Stimulated activated naive CD8-positive, alpha-beta T cell treated with anti-CD3 and anti-CD28 coated beads, Interleukin-15, amount 100 ng/mL, for 72 hours (primary cell): ENCODE data around the gene LGALS7.
"Not testable (repeated sequence)": the region's sequence is repeated elsewhere in the genome, so short reads cannot be mapped to it uniquely, and the experiment has no call there.

Source experiments
- ATAC-seq: fragments of 150-1000 bp; cut with Tn5 transposase; 2 replicates; pipeline ENCODE4 v1.10.0; 2021; ENCODE audit warnings: mild to moderate bottlenecking, moderate library complexity
- DNase-seq, 2 donors: peaks; one replicate each; pipeline ENCODE4 v3.0.0; 2021 to 2022
- H3K27ac Mint-ChIP-seq, 2 donors: one replicate each; pipeline ENCODE4 v1.8.0; 2022; ENCODE audit warnings: mild to moderate bottlenecking in 2 of 2, mixed read lengths in 2 of 2, moderate library complexity in 2 of 2
- H3K27me3 Mint-ChIP-seq: one replicate; pipeline ENCODE4 v1.8.0; 2022; ENCODE audit warnings: mixed read lengths
- H3K4me1 Mint-ChIP-seq: one replicate; pipeline ENCODE4 v1.8.0; 2022; ENCODE audit warnings: mild to moderate bottlenecking, mixed read lengths
- H3K4me3 Mint-ChIP-seq, 2 donors: one replicate each; pipeline ENCODE4 v1.8.0; 2022; ENCODE audit warnings: mild to moderate bottlenecking in 2 of 2, mixed read lengths in 2 of 2, moderate library complexity in 1 of 2
- H3K9me3 Mint-ChIP-seq, 2 donors: one replicate each; pipeline ENCODE4 v1.8.0; 2022; ENCODE audit warnings: mixed read lengths in 2 of 2

LGALS7 gene

GRCh38 chr19:38773469-38774177 is at the start of gene LGALS7:
TSS of gene LGALS7 (minus strand) at chr19:38773517. CDS start at chr19:38773492, 25 bp downstream.
- peaks cover 2% of the 10 kb centered on the region for H3K27me3 Mint-ChIP-seq
- H3K4me1 Mint-ChIP-seq: peaks cover 14% of the 10 kb centered on the region
- H3K4me3 Mint-ChIP-seq: no peak within 1 kb of the TSS
- no peak for ATAC-seq
- H3K27ac Mint-ChIP-seq: no peak within 1 kb of the TSS
- no peak for DNase-seq
- H3K9me3 Mint-ChIP-seq: no peaks in the 10 kb centered on the region

- H3K9me3 Mint-ChIP-seq, ATAC-seq, DNase-seq, H3K27ac Mint-ChIP-seq, H3K27me3 Mint-ChIP-seq, H3K4me3 Mint-ChIP-seq: not testable (repeated sequence)
- H3K4me1 Mint-ChIP-seq: peaks cover 31% of the 10 kb centered on the region
Measured at GRCh38 chr19:38821230-38821825, 48.0 kb upstream of the LGALS7 start.

GRCh38 chr19:38819231-38819920 is 46.1 kb upstream of the LGALS7 start:
- no peaks in the 10 kb centered on the region for H3K27me3 Mint-ChIP-seq
- no peak overlapping the region for H3K4me3 Mint-ChIP-seq
- peaks cover 25% of the 10 kb centered on the region for H3K4me1 Mint-ChIP-seq
- DNase-seq (no peak), ATAC-seq (no peak)
- peaks cover 0 to 6% of the 10 kb centered on the region in 2 donors for H3K9me3 Mint-ChIP-seq
- peak overlapping the region in 1 of 2 donors; percentile 28 for H3K27ac Mint-ChIP-seq

- ATAC-seq (no peak), DNase-seq (no peak)
- H3K27me3 Mint-ChIP-seq: no peaks in the 10 kb centered on the region
- peaks cover 18% of the 10 kb centered on the region for H3K4me1 Mint-ChIP-seq
- H3K4me3 Mint-ChIP-seq: no peak overlapping the region
- no peaks in the 10 kb centered on the region for H3K9me3 Mint-ChIP-seq
- no peak overlapping the region for H3K27ac Mint-ChIP-seq
Measured at GRCh38 chr19:38817081-38817480, 43.8 kb upstream of the LGALS7 start.

GRCh38 chr19:38816131-38816750 is 42.9 kb upstream of the LGALS7 start:
- DNase-seq: no peak
- Mint-ChIP-seq H3K4me3 (no peak overlapping the region), H3K27ac (no peak overlapping the region), H3K27me3 (no peaks in the 10 kb centered on the region), H3K9me3 (no peaks in the 10 kb centered on the region), H3K4me1 (peaks cover 18% of the 10 kb centered on the region)
- no peak for ATAC-seq

- H3K27me3 Mint-ChIP-seq: no peaks in the 10 kb centered on the region
- no peak for ATAC-seq
- H3K27ac Mint-ChIP-seq: peak overlapping the region in 1 of 2 donors; percentile 59
- no peak for DNase-seq
- H3K9me3 Mint-ChIP-seq: no peaks in the 10 kb centered on the region
- H3K4me1 Mint-ChIP-seq: peaks cover 9% of the 10 kb centered on the region
- no peak overlapping the region for H3K4me3 Mint-ChIP-seq
Measured at GRCh38 chr19:38815059-38816001, 42.0 kb upstream of the LGALS7 start.

- DNase-seq, H3K4me1 Mint-ChIP-seq, H3K4me3 Mint-ChIP-seq, ATAC-seq, H3K27me3 Mint-ChIP-seq, H3K9me3 Mint-ChIP-seq, H3K27ac Mint-ChIP-seq: not testable (repeated sequence)
Measured at GRCh38 chr19:38813932-38814331, 40.6 kb upstream of the LGALS7 start.

- Mint-ChIP-seq H3K27me3 (no peaks in the 10 kb centered on the region), H3K4me1 (no peaks in the 10 kb centered on the region), H3K4me3 (no peak overlapping the region), H3K9me3 (no peaks in the 10 kb centered on the region), H3K27ac (no peak overlapping the region)
- no peak for ATAC-seq
- DNase-seq: no peak
Measured at GRCh38 chr19:38813323-38813722, 40.0 kb upstream of the LGALS7 start.

GRCh38 chr19:38812841-38813320 is 39.6 kb upstream of the LGALS7 start, which contains the start of gene LGALS4:
TSS of gene LGALS4 (minus strand) at chr19:38812945. CDS start at chr19:38812886, 59 bp downstream.
- Mint-ChIP-seq H3K9me3 (no peaks in the 10 kb centered on the region), H3K4me1 (no peaks in the 10 kb centered on the region), H3K27ac (peak within 1 kb of the TSS in 1 of 2 donors; percentile 22), H3K4me3 (no peak within 1 kb of the TSS), H3K27me3 (no peaks in the 10 kb centered on the region)
- ATAC-seq: no peak
- DNase-seq: no peak

GRCh38 chr19:38812009-38812840 is 38.9 kb upstream of the LGALS7 start:
- Mint-ChIP-seq H3K9me3 (no peaks in the 10 kb centered on the region), H3K4me3 (no peak overlapping the region), H3K27me3 (no peaks in the 10 kb centered on the region), H3K27ac (peak overlapping the region in 1 of 2 donors; percentile 22), H3K4me1 (no peaks in the 10 kb centered on the region)
- no peak for ATAC-seq
- DNase-seq: no peak

- Mint-ChIP-seq H3K27me3 (no peaks in the 10 kb centered on the region), H3K4me1 (peaks cover 7% of the 10 kb centered on the region), H3K9me3 (no peaks in the 10 kb centered on the region), H3K27ac (peak overlapping the region in 1 of 2 donors; percentile 27), H3K4me3 (no peak overlapping the region)
- no peak for DNase-seq
- ATAC-seq: no peak
Measured at GRCh38 chr19:38809592-38810252, 36.4 kb upstream of the LGALS7 start.

- DNase-seq: no peak
Measured at GRCh38 chr19:38808741-38809140, 35.4 kb upstream of the LGALS7 start.

GRCh38 chr19:38807374-38808098 is 34.2 kb upstream of the LGALS7 start:
- DNase-seq, H3K27ac Mint-ChIP-seq: not testable (repeated sequence)

More at GRCh38 chr19:38808741-38809140, 35.4 kb upstream of the LGALS7 start:
- Mint-ChIP-seq H3K9me3 (no peaks in the 10 kb centered on the region), H3K4me3 (no peak overlapping the region), H3K27me3 (no peaks in the 10 kb centered on the region), H3K4me1 (peaks cover 7% of the 10 kb centered on the region), H3K27ac (no peak overlapping the region)
- ATAC-seq: no peak

More at GRCh38 chr19:38807374-38808098, 34.2 kb upstream of the LGALS7 start:
- H3K4me3 Mint-ChIP-seq, ATAC-seq, H3K9me3 Mint-ChIP-seq, H3K4me1 Mint-ChIP-seq, H3K27me3 Mint-ChIP-seq: not testable (repeated sequence)
